Measurements from ENCODE around the gene TTC34. TPM values are rescaled to one million over a fixed set of nuclear protein-coding genes. Genes with fewer than 3 reads are reported as not detected.
"Not testable (repeated sequence)": the region's sequence is repeated elsewhere in the genome, so short reads cannot be mapped to it uniquely, and the experiment has no call there.

TTC34 gene
- total RNA-seq, 1 experiment from 2014 or later = 1.3 TPM

DNA sequence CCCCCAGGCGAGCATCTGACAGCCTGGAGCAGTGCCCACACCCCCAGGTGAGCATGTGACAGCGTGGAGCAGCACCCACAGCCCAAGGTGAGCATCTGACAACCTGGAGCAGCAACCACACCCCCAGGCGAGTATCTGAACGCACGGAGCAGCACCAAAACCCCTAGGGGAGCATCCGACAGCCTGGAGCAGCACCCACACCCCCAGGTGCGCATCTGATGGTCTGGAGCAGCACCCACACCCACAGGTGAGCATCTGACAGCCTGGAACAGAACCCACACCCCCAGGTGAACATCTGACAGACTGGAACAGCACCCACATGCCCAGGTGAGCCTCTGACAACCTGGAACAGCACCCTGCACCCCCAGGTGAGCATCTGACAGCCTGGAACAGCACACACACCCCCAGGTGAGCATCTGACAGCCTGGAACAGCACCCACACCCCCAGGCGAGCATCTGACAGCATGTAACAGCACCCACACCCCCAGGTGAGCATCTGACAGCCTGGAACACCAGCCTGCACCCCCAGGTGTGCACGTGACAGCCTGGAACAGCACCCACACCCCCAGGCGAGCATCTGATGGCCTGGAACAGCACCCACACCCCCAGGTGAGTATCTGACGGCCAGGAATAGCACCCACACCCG lies 148.4 kb downstream of the TTC34 start:
- H3K9me2 ChIP-seq (ENCODE audit: insufficient read depth); H3K9ac ChIP-seq (ENCODE audit: low read length); H3K4me2 ChIP-seq (ENCODE audit: low read length); H3K79me2 ChIP-seq (ENCODE audit: insufficient read depth, low read length); CTCF ChIA-PET; BruUV-seq (replicated peaks); H3K4me3 ChIP-seq (replicated peaks in 1 of 2; ENCODE audit: low read depth in 1 of 2, low read length in 2 of 2); RAD21 ChIA-PET (ENCODE audit: low non-redundant PET in 1 of 2, low total read pairs in 2 of 2, uncharacterized antibody in 2 of 2, unreplicated experiment in 2 of 2); H3K36me3 ChIP-seq (ENCODE audit: control insufficient read depth in 1 of 2, insufficient read depth in 2 of 2, low read length in 2 of 2); H3K4me1 ChIP-seq (ENCODE audit: control insufficient read depth in 1 of 2, insufficient read depth in 2 of 2, low read length in 2 of 2); intact Hi-C loops (cut with micrococcal nuclease); DNase-seq (ENCODE audit: low read depth, low spot score); H3K27ac ChIP-seq (ENCODE audit: low read depth, low read length); H4K20me1 ChIP-seq (ENCODE audit: insufficient read depth); ATAC-seq; H2AFZ ChIP-seq (ENCODE audit: low read depth, low read length, poor library complexity, severe bottlenecking); H3K9me3 ChIP-seq (ENCODE audit: control insufficient read depth in 1 of 2, insufficient read depth in 1 of 2, low read depth in 1 of 2, low read length in 2 of 2); POLR2A ChIA-PET: not testable (repeated sequence)
- peak; percentile 35 for TF ChIP-seq EZH2phosphoT487 (IDR thresholded peaks at IDR 0.05; ENCODE audit: borderline replicate concordance)
- peaks cover 72% of the 10 kb centered on the region for H3K27me3 ChIP-seq (ENCODE audit: insufficient read depth, low read length)

DNA sequence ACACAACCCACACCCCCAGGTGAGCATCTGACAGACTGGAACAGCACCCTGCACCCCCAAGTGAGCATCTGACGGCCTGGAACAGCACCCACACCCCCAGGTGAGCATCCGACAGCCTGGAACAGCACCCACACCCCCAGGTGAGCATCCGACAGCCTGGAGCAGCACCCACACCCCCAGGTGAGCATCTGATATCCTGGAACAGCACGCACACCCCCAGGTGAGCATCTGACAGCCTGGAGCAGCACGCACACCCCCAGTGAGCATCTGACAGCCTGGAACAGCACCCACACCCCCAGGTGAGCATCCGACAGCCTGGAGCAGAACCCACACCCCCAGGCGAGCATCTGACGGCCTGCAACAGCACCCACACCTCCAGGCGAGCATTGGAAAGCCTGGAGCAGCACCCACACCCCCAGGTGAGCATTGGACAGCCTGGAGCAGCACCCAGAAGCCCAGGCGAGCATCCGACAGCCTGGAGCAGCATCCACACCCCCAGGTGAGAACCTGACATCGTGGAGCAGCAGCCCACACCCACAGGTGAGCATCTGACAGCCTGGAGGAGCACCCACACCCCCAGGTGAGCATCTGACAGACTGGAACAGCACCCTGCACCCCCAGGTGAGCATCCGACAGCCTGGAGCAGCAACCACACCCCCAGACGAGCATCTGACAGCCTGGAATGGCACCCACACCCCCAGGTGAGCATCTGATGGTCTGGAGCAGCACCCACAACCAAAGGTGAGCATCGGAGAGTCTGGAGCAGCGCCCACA lies 149.2 kb downstream of the TTC34 start:
- H3K4me1 ChIP-seq (ENCODE audit: control insufficient read depth in 1 of 2, insufficient read depth in 2 of 2, low read length in 2 of 2); H4K20me1 ChIP-seq (ENCODE audit: insufficient read depth); H3K36me3 ChIP-seq (ENCODE audit: control insufficient read depth in 1 of 2, insufficient read depth in 2 of 2, low read length in 2 of 2); H3K79me2 ChIP-seq (ENCODE audit: insufficient read depth, low read length); intact Hi-C loops (cut with micrococcal nuclease); H2AFZ ChIP-seq (ENCODE audit: low read depth, low read length, poor library complexity, severe bottlenecking); POLR2A ChIA-PET; H3K27ac ChIP-seq (ENCODE audit: low read depth, low read length); H3K4me3 ChIP-seq (replicated peaks in 1 of 2; ENCODE audit: low read depth in 1 of 2, low read length in 2 of 2); ATAC-seq; H3K9me2 ChIP-seq (ENCODE audit: insufficient read depth); CTCF ChIA-PET; H3K4me2 ChIP-seq (ENCODE audit: low read length); RAD21 ChIA-PET (ENCODE audit: low non-redundant PET in 1 of 2, low total read pairs in 2 of 2, uncharacterized antibody in 2 of 2, unreplicated experiment in 2 of 2); H3K9me3 ChIP-seq (ENCODE audit: control insufficient read depth in 1 of 2, insufficient read depth in 1 of 2, low read depth in 1 of 2, low read length in 2 of 2); BruUV-seq (replicated peaks); H3K9ac ChIP-seq (ENCODE audit: low read length); DNase-seq (ENCODE audit: low read depth, low spot score): not testable (repeated sequence)
- H3K27me3 ChIP-seq (ENCODE audit: insufficient read depth, low read length) = peaks cover 72% of the 10 kb centered on the region
- 0 out of 2 replicates have a peak, but pooled peaks have one; percentile 41 for TF ChIP-seq EZH2 (IDR thresholded peaks at IDR 0.05)
